Measurements from ENCODE around the gene DUSP5. TPM values are rescaled to one million over a fixed set of nuclear protein-coding genes. Genes with fewer than 3 reads are reported as not detected.

DUSP5 gene
- total RNA-seq, 2 experiments from 2014 or later = 0.06 to 0.97 TPM

- Histone ChIP-seq H3K27ac (ENCODE audit: low read depth, low read length, poor library complexity, severe bottlenecking) (no peak overlapping the region), H2AFZ (ENCODE audit: low read length) (no peak overlapping the region), H4K20me1 (ENCODE audit: insufficient read depth, low read length) (no peaks in the 10 kb centered on the region), H3K4me3 (ENCODE audit: low read depth, low read length, poor library complexity, severe bottlenecking) (no peak overlapping the region), H3K79me2 (ENCODE audit: insufficient read depth, low read depth, low read length) (no peaks in the 10 kb centered on the region), H3K36me3 (ENCODE audit: insufficient read depth, low read length) (no peaks in the 10 kb centered on the region), H3K4me2 (ENCODE audit: low read length) (peak overlapping the region; percentile 70), H3K4me1 (ENCODE audit: insufficient read depth, low read length, poor library complexity, severe bottlenecking) (peaks cover 37% of the 10 kb centered on the region), H3K9me3 (ENCODE audit: low read length) (no peaks in the 10 kb centered on the region), H3K9me2 (ENCODE audit: insufficient read depth, low read length) (no peaks in the 10 kb centered on the region)
- intact Hi-C loops (cut with micrococcal nuclease; ENCODE audit: unreplicated experiment) = loop anchor here (2.0 kb wide), 1 partner anchor 43 kb away; no protein-coding TSS in a partner anchor
- TF ChIP-seq, protein P1, sequence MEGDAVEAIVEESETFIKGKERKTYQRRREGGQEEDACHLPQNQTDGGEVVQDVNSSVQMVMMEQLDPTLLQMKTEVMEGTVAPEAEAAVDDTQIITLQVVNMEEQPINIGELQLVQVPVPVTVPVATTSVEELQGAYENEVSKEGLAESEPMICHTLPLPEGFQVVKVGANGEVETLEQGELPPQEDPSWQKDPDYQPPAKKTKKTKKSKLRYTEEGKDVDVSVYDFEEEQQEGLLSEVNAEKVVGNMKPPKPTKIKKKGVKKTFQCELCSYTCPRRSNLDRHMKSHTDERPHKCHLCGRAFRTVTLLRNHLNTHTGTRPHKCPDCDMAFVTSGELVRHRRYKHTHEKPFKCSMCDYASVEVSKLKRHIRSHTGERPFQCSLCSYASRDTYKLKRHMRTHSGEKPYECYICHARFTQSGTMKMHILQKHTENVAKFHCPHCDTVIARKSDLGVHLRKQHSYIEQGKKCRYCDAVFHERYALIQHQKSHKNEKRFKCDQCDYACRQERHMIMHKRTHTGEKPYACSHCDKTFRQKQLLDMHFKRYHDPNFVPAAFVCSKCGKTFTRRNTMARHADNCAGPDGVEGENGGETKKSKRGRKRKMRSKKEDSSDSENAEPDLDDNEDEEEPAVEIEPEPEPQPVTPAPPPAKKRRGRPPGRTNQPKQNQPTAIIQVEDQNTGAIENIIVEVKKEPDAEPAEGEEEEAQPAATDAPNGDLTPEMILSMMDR (conservative IDR thresholded peaks at IDR 0.05; ENCODE audit: low read length) = no peak
- TF ChIP-seq EZH2phosphoT487 (IDR thresholded peaks at IDR 0.05; ENCODE audit: borderline replicate concordance, low read depth, low read length) = no peak
- no TSS peak for BruUV-seq (replicated peaks)
- no peak for DNase-seq (ENCODE audit: low spot score)
- ChIA-PET POLR2A (interaction anchor here (0.5 to 1.5 kb wide), 11 partner anchors 9 to 315 kb away, joined by 3 to 6 read pairs (median 4); no protein-coding TSS in a partner anchor), CTCF (ENCODE audit: unreplicated experiment) (interaction anchor here (1.1 kb wide), 1 partner anchor 48 kb away, joined by 3 read pairs; no protein-coding TSS in a partner anchor)
Measured at GRCh38 chr10:110504111-110504735, 6.5 kb downstream of the DUSP5 start.

- Histone ChIP-seq H2AFZ (ENCODE audit: low read length) (no peak overlapping the region), H3K4me1 (ENCODE audit: insufficient read depth, low read length, poor library complexity, severe bottlenecking) (peaks cover 30% of the 10 kb centered on the region), H3K79me2 (ENCODE audit: insufficient read depth, low read depth, low read length) (no peaks in the 10 kb centered on the region), H3K9me2 (ENCODE audit: insufficient read depth, low read length) (no peaks in the 10 kb centered on the region), H3K36me3 (ENCODE audit: insufficient read depth, low read length) (no peaks in the 10 kb centered on the region), H3K9me3 (ENCODE audit: low read length) (no peaks in the 10 kb centered on the region), H3K4me2 (ENCODE audit: low read length) (no peak overlapping the region), H3K27ac (ENCODE audit: low read depth, low read length, poor library complexity, severe bottlenecking) (no peak overlapping the region), H4K20me1 (ENCODE audit: insufficient read depth, low read length) (no peaks in the 10 kb centered on the region), H3K4me3 (ENCODE audit: low read depth, low read length, poor library complexity, severe bottlenecking) (no peak overlapping the region)
- TF ChIP-seq, protein P1 (conservative IDR thresholded peaks at IDR 0.05; ENCODE audit: low read length) = no peak
- TF ChIP-seq EZH2phosphoT487 (IDR thresholded peaks at IDR 0.05; ENCODE audit: borderline replicate concordance, low read depth, low read length) = no peak
- CTCF ChIA-PET (ENCODE audit: unreplicated experiment) = no interaction called here
- BruUV-seq (replicated peaks) = no TSS peak
- no peak for DNase-seq (ENCODE audit: low spot score)
- intact Hi-C loops (cut with micrococcal nuclease; ENCODE audit: unreplicated experiment) = loop anchor here (2.0 kb wide), 1 partner anchor 42 kb away; no protein-coding TSS in a partner anchor
- POLR2A ChIA-PET = interaction anchor here (0.5 to 1.5 kb wide), 8 partner anchors 8 to 314 kb away, joined by 3 to 5 read pairs (median 3); no protein-coding TSS in a partner anchor
Measured at GRCh38 chr10:110505130-110505770, 7.5 kb downstream of the DUSP5 start.

- intact Hi-C loops (cut with micrococcal nuclease; ENCODE audit: unreplicated experiment) = no loop called here
- Histone ChIP-seq H4K20me1 (ENCODE audit: insufficient read depth, low read length) (no peaks in the 10 kb centered on the region), H3K9me3 (ENCODE audit: low read length) (no peaks in the 10 kb centered on the region), H3K4me3 (ENCODE audit: low read depth, low read length, poor library complexity, severe bottlenecking) (no peak overlapping the region), H3K4me1 (ENCODE audit: insufficient read depth, low read length, poor library complexity, severe bottlenecking) (peaks cover 30% of the 10 kb centered on the region), H3K9me2 (ENCODE audit: insufficient read depth, low read length) (no peaks in the 10 kb centered on the region), H3K4me2 (ENCODE audit: low read length) (no peak overlapping the region), H3K36me3 (ENCODE audit: insufficient read depth, low read length) (no peaks in the 10 kb centered on the region), H3K27ac (ENCODE audit: low read depth, low read length, poor library complexity, severe bottlenecking) (no peak overlapping the region), H2AFZ (ENCODE audit: low read length) (no peak overlapping the region), H3K79me2 (ENCODE audit: insufficient read depth, low read depth, low read length) (no peaks in the 10 kb centered on the region)
- TF ChIP-seq, protein P1 (conservative IDR thresholded peaks at IDR 0.05; ENCODE audit: low read length) = no peak
- TF ChIP-seq EZH2phosphoT487 (IDR thresholded peaks at IDR 0.05; ENCODE audit: borderline replicate concordance, low read depth, low read length) = no peak
- BruUV-seq (replicated peaks) = no TSS peak
- ChIA-PET CTCF (ENCODE audit: unreplicated experiment) (no interaction called here), POLR2A (interaction anchor here (0.6 to 1.1 kb wide), 2 partner anchors 7 to 202 kb away, joined by 3 read pairs; partner anchors contain the start of gene SMNDC1)
- DNase-seq (ENCODE audit: low spot score) = no peak
Measured at GRCh38 chr10:110506448-110506847, 8.7 kb downstream of the DUSP5 start.

Measured in OCI-LY7 (cell line).